HG02610 (cell line): Measurements from ENCODE around the gene SURF1.

Experiments used
- ATAC-seq: cut with Tn5 transposase; IDR thresholded peaks from one replicate; pipeline ENCODE4 v1.9.1; 2021; ENCODE audit warnings: mild to moderate bottlenecking, moderate library complexity; ENCODE audit not compliant: unreplicated experiment

The SURF1 gene

DNA sequence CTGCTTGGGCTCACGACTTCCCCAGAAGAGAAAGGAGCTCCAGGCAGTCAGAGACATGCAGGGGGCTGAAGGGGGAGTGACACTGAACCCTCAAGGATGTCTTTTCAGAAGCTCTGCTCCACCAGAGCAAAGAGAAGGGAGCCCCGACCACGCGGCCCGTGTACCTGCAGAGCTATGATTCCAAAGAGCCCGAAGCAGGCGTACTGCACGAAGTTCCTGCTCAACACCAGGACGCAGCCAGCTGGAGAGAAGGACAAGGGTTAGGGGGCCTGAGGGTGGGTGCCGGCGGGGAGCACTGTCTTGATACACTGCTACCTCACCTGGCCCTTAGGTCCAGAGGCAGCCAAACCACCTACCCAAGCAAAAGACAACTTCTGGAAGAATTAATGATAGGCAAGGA, 10.1 kb upstream of the SURF1 start:
- no peak for ATAC-seq

DNA sequence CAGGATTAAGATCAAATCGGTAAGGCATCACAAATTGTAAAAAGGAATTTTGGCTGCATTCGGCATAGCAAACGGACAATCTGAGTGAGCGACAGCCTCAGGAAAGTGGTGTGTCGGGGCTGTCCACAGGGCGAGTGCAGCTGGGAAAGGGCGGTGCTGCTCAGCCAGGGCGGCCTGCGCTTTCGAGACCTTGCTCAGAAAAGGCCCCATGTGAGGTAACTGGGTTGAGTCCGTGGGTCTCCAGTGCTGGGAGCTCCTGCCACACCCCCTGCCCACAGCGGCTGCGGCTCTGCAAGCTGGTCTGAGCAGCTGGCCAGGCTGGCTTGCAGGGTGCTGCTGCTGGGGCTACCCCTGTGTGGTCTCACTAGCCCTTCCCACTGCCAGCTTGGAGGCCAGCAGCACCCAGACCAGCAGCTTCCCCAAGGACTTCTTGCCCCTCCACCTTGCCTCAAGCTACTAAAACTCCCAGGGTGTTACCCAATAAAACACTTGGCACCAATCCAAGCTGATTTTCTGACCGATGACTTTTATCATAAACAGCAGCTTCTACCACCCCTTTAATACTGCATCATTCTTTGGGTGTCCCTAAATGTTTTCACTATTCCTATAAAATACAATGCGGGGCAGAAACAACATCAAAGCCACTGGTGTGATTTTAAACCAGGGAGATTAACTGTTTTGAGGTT, 6.2 kb upstream of the SURF1 start:
- no peak for ATAC-seq

DNA sequence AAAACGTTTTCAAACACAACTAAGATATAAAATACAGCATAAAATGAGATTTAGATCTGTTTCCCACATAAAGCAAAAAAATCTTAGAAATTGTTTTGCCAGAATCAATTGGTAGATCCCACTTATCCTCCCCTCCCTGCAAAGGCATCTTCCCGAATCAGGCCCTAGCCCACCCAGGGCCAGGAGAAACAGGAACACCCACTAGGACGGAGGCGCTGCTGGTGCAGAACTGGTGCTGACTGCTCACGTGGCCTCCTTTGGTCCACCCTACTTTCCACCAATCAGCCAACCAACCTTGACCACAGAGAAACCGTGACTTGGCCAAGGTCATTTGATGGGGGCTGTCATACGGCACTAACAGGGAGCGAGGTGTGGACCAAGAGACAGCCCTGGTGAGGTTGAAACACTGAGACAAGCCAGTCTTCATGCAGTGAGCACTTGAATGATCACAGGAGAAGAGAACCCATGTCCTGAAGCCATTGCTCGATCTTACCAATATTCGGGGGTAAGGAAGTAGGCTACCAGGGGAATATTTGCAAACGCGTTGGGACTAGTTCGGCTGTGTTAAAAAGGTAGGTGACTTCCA, 5.3 kb upstream of the SURF1 start:
- no peak for ATAC-seq

DNA sequence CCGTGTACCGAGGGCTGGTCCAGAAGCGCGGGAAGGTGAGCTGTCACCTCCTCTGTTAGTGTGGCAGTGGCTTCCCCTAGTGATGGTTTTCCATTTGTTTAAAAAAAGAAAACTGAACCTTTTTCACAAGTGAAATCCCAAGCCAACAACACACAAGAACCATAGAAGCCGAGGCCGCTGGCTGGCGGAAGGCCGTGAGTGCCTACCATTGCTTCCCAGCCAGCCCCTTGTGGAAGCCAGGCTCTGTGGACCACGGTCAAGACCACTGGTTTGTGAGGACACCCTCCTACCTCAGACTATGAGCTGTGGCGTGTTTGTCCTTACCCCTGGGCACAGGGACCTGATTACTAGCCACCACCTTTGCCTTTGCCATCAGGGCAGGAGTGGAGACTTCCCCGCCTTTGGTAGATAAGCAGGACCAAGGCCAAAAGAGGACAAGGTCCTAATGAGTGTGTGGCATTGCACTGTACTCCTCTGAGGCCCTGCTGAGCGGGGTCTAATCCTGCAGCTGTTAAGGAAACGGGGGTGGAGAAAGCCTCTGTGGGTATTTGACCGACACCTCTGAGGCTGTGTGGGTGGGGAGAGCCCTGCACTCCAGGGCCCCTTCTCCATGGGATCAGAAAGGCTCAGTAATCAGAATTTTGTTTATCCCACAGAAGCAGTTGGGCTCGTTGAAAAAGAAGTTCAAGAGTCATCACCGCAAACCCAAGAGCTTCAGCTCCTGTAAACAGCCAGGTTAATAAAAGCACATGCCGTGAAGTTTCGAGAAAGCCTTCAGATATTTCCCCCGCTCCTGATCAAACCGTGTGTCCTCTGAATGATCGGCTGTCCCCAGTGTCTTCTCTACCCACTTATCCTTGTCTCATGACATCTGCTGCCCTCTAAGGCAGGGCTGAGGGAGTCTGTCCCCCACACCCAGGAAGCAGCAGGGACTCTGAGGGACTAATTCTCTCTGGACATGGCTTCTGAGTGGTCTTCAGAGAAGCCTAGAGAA, 4.4 kb upstream of the SURF1 start:
- no peak for ATAC-seq

DNA sequence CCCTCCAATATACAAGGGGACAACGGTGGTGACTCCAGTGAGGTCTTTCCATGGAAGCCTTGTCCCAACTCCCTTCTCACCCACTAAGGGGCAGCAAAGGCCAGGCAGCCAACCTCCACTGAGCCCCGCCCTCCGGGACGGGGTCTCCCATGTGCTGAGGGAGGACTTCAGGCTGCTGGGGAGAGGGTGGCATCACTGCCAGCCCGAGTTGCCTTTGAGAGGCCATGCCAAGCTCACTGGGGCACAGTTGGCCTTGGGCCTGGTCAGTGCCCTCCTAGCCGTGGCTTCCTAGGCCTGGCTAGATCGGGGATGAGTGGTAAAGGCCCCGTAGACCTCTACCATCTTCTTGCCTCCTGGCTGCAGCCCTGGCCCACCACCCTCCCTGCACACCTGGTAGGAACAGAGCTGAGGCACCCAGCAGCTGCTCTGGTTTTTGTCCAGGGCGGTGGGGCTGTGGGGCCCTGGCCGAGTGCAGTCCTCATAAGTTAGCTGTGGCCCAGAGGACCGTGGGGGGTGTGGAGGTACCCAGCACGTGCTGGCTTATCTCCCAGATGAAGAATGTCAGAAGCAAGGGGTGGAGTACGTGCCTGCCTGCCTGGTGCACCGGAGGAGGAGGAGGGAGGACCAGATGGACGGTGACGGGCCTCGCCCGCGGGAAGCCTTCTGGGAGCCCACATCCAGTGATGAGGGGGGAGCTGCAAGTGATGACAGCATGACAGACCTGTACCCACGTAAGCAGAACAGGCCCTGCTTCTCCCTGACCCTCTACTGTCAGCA, 3.3 kb upstream of the SURF1 start:
- no peak for ATAC-seq

DNA sequence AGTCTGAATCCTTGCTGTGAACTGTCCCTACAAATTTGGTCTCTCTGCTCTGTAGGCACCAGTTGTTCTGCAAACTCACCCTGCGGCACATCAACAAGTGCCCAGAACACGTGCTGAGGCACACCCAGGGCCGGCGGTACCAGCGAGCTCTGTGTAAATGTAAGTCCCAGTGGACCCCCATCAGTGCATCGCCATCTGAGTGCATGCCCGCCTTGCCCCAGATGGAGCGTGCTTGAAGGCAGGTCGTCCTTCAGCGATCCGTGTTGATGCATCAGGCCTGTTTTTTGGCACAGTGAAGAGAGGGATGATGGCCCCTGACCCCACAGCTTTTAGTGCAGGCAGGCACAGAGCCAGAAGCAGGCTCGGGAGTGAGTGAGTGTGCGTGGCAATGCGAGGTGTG, 1.4 kb upstream of the SURF1 start:
- ATAC-seq: no peak

DNA sequence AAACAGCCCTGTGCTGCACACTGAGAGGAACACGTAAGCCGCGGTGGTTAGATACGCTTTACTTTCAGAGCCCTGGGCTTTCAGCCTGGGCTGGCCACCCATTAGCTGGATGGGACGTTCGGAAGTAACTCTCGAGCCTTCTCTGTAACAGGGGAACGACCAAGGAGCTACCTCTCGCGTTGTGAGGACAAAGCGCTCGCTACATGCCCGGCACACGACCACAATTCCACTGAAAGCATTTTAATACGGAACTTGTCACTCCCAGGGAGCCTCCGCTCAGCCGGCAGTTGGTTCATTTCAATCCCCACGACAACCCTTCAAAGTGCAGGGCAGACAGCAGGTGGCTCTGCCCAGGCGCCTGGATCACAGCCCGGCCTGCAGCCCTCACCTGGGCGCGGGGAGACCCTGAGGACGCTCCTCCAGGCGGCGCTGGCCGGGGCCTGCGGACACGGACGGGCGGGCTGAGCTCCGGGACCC, 368 bp downstream of the SURF1 start:
- ATAC-seq: peak; percentile 23

DNA sequence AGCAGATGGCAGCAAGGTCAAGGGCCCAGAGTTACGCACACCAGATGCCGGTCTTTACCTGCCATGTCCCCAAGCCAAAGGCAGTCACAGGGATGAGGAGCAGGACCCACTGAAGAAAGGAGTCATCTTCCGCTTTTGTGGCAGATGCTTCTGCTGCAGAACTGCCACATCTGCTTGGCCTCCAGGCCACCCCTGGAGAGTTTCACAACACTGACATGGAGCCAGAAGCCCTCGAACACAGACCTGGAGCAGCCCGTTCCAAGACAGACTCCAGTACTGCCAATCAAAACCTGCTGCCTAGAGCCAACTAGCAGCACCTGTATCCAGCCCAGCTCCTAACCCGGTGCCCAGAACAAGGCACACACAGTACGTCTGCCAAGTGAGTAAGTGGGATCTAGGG, 1.5 kb downstream of the SURF1 start:
- ATAC-seq: no peak

DNA sequence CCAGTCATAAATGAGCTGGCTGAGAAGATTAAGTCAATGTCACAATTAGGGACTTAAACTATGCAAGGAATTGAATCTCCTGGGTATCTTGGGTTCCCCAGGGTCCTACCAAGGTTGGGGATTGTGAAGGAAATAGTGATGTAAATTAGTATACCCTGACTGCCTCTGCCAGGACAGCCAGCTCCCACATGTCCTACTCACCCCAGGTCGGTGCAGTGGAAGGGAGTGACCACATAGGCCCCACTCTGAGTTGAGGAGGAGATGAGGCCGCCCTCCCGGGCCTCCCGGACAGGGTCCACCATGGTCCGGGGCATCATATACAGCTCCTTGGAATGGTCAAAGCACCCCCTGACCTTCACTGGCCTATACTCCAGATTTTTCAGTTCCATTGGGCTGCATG, 2.7 kb downstream of the SURF1 start:
- no peak for ATAC-seq

DNA sequence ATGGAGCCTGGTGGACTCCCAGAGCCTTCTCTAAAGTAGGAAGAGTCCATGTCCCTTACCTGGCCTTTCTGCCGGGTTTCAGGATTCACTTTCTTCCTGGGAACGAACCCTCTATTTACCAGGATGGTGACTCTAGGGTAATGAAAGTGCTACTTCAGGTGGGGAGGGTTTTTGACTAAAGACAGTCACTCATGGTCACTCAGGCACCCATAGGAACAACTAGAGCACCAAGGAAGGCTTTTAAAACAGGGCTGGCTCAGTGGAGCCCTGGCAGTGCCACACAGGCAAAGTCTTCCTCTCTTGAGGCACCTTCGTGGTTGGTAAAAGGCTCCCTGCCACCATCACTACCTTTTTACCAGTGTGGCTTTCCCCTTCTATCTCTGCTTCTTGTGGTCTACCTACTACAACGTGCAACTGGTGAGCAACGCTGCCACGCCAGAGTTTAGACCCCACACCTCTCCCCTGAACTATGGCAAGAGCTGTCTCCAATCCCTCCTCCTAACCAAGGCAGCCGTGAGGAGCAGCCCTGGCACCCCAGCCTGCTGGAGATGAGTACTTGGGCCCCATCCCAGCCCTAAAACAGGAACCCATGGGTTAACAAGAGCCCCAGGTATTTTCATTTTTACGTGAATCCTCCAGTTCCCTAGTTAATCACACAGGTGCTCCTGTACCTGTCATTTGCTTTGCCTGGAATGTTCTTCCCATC, 3.5 kb downstream of the SURF1 start:
- no peak for ATAC-seq

DNA sequence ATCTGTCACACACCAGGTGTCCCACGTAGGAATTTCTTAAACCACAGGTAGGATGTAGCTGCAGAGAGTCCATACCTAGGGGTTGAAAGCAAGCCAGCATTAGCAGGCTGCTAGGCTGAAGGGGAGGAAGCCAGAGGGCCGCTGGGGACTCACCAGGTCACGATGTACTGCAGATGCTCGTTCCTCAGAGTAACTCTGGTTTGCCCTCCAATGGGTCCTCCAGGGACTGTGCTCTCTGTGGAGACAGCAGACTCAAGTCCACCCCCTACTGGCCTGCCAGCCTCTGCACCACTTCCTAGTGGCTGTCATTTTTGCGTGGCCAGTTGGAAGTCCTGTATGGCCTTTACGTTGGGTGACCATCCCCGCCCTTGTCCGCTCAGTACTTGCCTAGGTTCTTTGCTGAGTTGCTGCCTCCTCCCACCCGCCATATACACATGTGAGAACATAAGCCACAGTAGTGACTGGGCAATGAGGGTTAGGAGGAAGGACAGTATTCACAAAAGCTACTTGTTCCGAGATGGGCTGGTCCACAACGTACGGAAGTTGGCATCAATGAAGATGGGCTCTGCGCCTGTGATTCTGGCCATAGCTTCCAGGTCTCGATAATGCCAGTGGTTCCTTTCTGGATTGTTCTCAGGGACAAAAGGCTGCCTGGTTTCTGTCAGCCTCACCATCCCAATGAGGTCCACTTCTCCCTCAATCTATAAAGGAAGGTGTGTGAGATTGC, 4.2 kb downstream of the SURF1 start:
- ATAC-seq: no peak

DNA sequence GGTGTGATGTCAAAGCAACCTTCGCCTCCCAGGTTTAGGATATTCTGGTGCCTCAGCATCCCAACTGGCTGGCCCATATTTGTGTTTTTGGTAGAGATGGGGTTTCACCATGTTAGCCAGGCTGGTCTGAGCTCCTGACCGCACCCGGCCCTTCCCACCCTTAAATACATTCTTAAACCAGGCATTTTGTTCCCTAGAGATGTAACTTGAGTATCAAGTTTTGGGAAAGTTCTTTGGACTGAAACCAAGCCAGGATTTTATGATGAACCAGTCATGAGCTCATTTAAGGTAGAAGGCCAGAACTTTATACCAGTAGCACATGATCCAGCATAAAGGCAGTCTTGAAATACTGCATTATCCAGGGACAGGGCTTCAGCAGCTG, 4.8 kb downstream of the SURF1 start:
- ATAC-seq: no peak

DNA sequence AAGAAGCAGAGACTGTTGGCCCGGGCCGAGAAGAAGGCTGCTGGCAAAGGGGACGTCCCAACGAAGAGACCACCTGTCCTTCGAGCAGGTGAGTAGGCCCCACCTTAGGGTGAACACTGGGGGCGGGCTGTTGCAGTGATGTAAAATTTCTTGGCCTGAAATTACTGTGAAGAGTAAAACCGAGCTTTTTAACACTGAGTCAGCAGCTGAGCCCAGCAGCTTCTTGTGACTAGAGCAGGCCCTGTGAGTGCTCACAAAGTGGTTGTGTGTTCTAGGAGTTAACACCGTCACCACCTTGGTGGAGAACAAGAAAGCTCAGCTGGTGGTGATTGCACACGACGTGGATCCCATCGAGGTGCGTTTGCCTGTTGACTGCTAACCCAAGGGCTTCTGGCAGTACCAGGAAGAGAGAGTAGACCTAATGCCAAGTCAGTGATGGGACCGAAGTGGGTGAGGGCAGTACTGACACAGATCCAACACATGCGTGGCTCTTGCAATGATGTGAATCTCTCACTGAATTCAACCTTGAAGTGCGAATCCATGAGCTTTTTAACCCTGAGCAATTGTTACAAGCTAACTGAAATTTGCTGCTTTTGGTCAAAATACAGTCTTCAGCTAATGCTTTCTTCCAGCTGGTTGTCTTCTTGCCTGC, 6.2 kb downstream of the SURF1 start:
- ATAC-seq: no peak

DNA sequence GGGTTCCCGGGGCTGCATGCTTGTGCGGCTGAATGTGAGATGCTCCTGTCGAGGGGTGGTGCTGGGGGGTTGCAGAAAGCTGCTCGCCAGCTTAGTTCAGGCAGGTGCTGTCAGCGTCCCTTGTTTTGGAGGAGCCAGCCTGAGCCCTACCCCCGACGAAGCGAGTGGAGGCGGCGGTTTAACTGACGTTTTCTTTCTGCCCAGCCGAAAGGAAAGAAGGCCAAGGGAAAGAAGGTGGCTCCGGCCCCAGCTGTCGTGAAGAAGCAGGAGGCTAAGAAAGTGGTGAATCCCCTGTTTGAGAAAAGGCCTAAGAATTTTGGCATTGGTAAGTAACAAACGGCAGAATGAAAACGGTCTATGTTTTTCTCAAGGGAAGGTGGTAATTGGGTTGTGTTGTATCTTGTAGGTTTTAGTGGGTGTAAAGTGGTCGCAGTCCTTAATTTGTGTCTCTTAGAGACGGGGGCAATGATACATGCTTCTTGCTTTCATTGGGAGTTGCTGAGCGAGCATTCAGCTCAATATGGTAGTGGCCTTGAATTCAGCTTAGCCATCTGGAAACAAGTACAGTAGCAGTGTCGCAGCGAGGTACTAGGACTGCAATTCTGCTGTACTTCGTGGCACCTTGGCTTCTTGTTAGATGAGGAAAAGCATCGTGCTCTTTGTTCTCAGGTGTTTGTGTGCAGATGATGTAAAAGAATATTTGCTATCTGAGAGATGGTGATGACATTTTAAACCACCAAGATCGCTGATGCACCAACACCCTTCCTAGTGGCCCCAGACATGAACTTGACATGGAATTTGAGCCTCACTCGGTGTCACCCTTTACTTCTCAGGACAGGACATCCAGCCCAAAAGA, 7.3 kb downstream of the SURF1 start:
- ATAC-seq: no peak

DNA sequence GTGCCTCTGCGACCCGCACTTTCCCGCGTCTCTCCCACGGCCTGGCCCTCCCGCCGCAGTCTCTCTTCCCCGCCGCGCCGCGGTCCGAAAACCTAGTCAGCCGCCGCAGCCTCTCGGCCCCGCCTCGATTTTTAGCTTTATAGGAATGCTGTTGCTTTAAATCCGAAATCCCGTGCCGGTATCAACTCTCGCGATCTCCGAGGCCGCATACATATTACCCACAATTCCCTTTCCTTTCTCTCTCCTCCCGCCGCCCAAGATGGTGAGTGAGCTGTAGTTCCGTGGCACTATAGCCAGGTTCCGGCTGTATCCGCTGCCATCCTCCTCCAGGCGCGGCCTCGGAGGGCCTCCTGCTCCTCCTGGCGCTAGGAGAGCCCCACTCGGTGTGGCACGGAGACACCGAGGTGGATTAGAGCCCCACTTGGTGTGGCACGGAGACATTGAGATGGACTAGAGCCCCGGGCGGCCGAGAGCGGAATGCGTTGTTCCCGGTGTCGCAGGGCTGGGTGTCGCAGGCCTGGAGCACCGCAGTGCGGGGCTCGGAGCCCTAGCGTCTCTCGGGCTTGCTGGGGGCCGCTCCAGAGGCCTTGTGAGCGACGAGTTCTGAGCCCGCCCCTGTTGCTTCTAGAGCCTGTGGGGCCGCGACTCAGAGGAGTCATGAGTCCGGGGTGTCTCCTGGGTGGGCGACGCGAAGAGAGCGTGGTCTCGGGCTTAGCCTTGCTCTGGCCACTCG, 8.1 kb downstream of the SURF1 start, which contains the start of the genes MED22 and RPL7A:
Gene MED22, minus strand, starts transcription at position 147 of the 733 bp plus-strand sequence. CDS start 1,469 bp downstream, outside the sequence.
Gene RPL7A, plus strand, starts transcription at position 234 of the 733 bp plus-strand sequence. Its CDS starts 26 bp downstream, at position 260.
- ATAC-seq: peak; percentile 57

DNA sequence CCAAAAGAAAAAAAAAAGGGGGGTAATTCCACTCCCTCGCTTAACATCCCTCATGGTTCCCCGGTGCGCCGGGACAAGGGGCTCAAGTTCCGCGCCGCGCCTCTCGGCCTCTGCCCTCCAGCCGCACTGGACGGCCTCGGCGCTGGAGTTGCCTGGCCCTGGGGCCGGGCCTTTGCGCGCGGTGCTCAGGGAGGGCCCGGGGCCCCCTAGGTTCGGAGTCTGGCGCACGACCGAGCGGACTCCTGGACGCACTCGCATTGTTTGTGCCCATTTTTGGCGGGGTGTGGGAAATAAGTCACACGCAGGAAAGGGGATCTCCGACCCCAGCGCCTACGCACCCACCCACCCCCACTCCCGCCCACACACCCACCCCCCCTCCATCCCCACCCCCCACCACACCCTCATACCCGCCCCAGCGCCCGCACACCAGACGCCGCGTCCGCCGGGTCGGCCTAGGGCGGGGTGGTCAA, 8.7 kb downstream of the SURF1 start:
- peak; percentile 23 for ATAC-seq
